Activated CD4-positive, alpha-beta T cell treated with anti-CD3 and anti-CD28 coated beads for 24 hours (primary cell): Measurements from ENCODE around the gene SKAP1.
"Not testable (repeated sequence)": the region's sequence is repeated elsewhere in the genome, so short reads cannot be mapped to it uniquely, and the experiment has no call there.

Experiments used
- DNase-seq, 2 donors: peaks; one replicate each; pipeline ENCODE4 v3.0.0-alpha.2; 2020; ENCODE audit warnings: low read depth in 2 of 2

The SKAP1 gene

GRCh38 chr17:48211011-48211410 is 219.0 kb downstream of the SKAP1 start:
- no peak for DNase-seq

GRCh38 chr17:48209973-48210372 is 220.0 kb downstream of the SKAP1 start:
- DNase-seq: no peak

GRCh38 chr17:48207776-48208544 is 222.1 kb downstream of the SKAP1 start:
- DNase-seq: no peak

GRCh38 chr17:48207036-48207435 is 223.0 kb downstream of the SKAP1 start:
- DNase-seq: not testable (repeated sequence)

- no peak for DNase-seq
Measured at GRCh38 chr17:48202959-48203358, 227.1 kb downstream of the SKAP1 start.

GRCh38 chr17:48198950-48199541 is 231.0 kb downstream of the SKAP1 start:
- DNase-seq: no peak

- no peak for DNase-seq
Measured at GRCh38 chr17:48195910-48196309, 234.1 kb downstream of the SKAP1 start.

GRCh38 chr17:48194097-48194550 is 235.9 kb downstream of the SKAP1 start:
- no peak for DNase-seq

- DNase-seq: no peak
Measured at GRCh38 chr17:48192321-48192731, 237.7 kb downstream of the SKAP1 start.

GRCh38 chr17:48191362-48191761 is 238.7 kb downstream of the SKAP1 start:
- DNase-seq: no peak

- no peak for DNase-seq
Measured at GRCh38 chr17:48190871-48191270, 239.1 kb downstream of the SKAP1 start.

GRCh38 chr17:48187872-48188608 is 242.0 kb downstream of the SKAP1 start:
- no peak for DNase-seq

- DNase-seq: not testable (repeated sequence)
Measured at GRCh38 chr17:48186317-48186716, 243.7 kb downstream of the SKAP1 start.

GRCh38 chr17:48184721-48185120 is 245.3 kb downstream of the SKAP1 start:
- no peak for DNase-seq

- DNase-seq: no peak
Measured at GRCh38 chr17:48181653-48182052, 248.4 kb downstream of the SKAP1 start.

GRCh38 chr17:48180842-48181629 is 249.0 kb downstream of the SKAP1 start:
- DNase-seq: no peak

GRCh38 chr17:48179071-48179945 is 250.7 kb downstream of the SKAP1 start:
- DNase-seq: no peak

- DNase-seq: no peak
Measured at GRCh38 chr17:48178317-48178716, 251.7 kb downstream of the SKAP1 start.

- DNase-seq: no peak
Measured at GRCh38 chr17:48177816-48178215, 252.2 kb downstream of the SKAP1 start.

GRCh38 chr17:48176471-48176855 is 253.6 kb downstream of the SKAP1 start:
- no peak for DNase-seq
